Measurements from ENCODE around the gene NFATC4.
"Not testable (repeated sequence)": the region's sequence is repeated elsewhere in the genome, so short reads cannot be mapped to it uniquely, and the experiment has no call there.

Gene NFATC4

GRCh38 chr14:24347134-24347533 lies 20.9 kb upstream of the NFATC4 start:
- no peak overlapping the region for H3K4me3 ChIP-seq (ENCODE audit: low read depth, low read length)
- DNase-seq (ENCODE audit: low read depth): no peak
- in situ Hi-C loops (cut with HindIII; ENCODE audit: low sequenced_read_pairs): no loop called here
- no peak for TF ChIP-seq CTCF (IDR thresholded peaks at IDR 0.05; ENCODE audit: low read depth, low read length, missing control alignments)

- DNase-seq (ENCODE audit: low read depth): no peak
- TF ChIP-seq CTCF (IDR thresholded peaks at IDR 0.05; ENCODE audit: low read depth, low read length, missing control alignments): no peak
- H3K4me3 ChIP-seq (ENCODE audit: low read depth, low read length): no peak overlapping the region
- in situ Hi-C loops (cut with HindIII; ENCODE audit: low sequenced_read_pairs): no loop called here
Observed at GRCh38 chr14:24348186-24348585, 19.8 kb upstream of the NFATC4 start.

GRCh38 chr14:24349742-24350141 lies 18.2 kb upstream of the NFATC4 start:
- TF ChIP-seq CTCF (IDR thresholded peaks at IDR 0.05; ENCODE audit: low read depth, low read length, missing control alignments): no peak
- H3K4me3 ChIP-seq (ENCODE audit: low read depth, low read length): no peak overlapping the region
- in situ Hi-C loops (cut with HindIII; ENCODE audit: low sequenced_read_pairs): no loop called here
- no peak for DNase-seq (ENCODE audit: low read depth)

- DNase-seq (ENCODE audit: low read depth): no peak
- no peak overlapping the region for H3K4me3 ChIP-seq (ENCODE audit: low read depth, low read length)
- in situ Hi-C loops (cut with HindIII; ENCODE audit: low sequenced_read_pairs): no loop called here
- TF ChIP-seq CTCF (IDR thresholded peaks at IDR 0.05; ENCODE audit: low read depth, low read length, missing control alignments): peak; percentile 2
Observed at GRCh38 chr14:24351517-24351916, 16.5 kb upstream of the NFATC4 start.

GRCh38 chr14:24353559-24354481 lies 14.2 kb upstream of the NFATC4 start:
- in situ Hi-C loops (cut with HindIII; ENCODE audit: low sequenced_read_pairs): no loop called here
- TF ChIP-seq CTCF (IDR thresholded peaks at IDR 0.05; ENCODE audit: low read depth, low read length, missing control alignments): no peak
- H3K4me3 ChIP-seq (ENCODE audit: low read depth, low read length): no peak overlapping the region
- DNase-seq (ENCODE audit: low read depth): no peak

GRCh38 chr14:24354482-24354825 lies 13.5 kb upstream of the NFATC4 start:
- in situ Hi-C loops (cut with HindIII; ENCODE audit: low sequenced_read_pairs); H3K4me3 ChIP-seq (ENCODE audit: low read depth, low read length); DNase-seq (ENCODE audit: low read depth): not testable (repeated sequence)

GRCh38 chr14:24355009-24355408 lies 13.0 kb upstream of the NFATC4 start:
- in situ Hi-C loops (cut with HindIII; ENCODE audit: low sequenced_read_pairs): no loop called here

More at GRCh38 chr14:24355009-24355408, 13.0 kb upstream of the NFATC4 start:
- H3K4me3 ChIP-seq (ENCODE audit: low read depth, low read length): no peak overlapping the region
- DNase-seq (ENCODE audit: low read depth): no peak
- no peak for TF ChIP-seq CTCF (IDR thresholded peaks at IDR 0.05; ENCODE audit: low read depth, low read length, missing control alignments)
